ENCODE results near the gene DDR2.

Gene DDR2

DNA sequence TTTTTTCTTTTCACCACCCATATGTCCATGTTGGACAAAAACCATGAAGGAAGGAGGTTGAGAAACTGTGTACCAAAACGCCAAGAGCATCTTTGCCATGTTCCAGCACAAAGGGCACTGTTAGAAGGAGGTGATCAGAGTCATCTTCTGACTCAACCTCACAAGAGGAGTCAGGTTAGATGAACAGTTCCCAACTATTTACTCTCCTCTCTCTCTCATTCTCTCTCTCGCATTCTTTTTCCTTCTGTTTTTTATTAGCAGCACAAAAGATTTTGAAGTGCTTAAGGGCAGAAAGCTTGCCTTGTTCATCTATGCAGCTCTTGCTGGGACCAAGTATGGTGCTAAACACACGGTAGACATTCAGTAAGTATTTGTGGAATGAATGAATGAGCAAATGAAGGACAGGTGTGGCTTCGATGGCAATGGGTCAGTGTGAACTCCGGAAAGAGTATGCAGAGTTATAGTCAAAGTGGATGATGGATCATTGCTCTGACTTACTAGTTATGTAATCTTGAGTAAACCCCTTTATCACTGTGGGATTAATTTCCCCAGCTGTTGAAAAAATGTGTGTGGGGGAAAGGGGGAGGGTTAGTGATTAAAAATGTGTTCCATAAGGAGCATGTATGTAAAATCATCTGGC, 33.9 kb downstream of the DDR2 start:
- TF ChIP-seq, protein P1, sequence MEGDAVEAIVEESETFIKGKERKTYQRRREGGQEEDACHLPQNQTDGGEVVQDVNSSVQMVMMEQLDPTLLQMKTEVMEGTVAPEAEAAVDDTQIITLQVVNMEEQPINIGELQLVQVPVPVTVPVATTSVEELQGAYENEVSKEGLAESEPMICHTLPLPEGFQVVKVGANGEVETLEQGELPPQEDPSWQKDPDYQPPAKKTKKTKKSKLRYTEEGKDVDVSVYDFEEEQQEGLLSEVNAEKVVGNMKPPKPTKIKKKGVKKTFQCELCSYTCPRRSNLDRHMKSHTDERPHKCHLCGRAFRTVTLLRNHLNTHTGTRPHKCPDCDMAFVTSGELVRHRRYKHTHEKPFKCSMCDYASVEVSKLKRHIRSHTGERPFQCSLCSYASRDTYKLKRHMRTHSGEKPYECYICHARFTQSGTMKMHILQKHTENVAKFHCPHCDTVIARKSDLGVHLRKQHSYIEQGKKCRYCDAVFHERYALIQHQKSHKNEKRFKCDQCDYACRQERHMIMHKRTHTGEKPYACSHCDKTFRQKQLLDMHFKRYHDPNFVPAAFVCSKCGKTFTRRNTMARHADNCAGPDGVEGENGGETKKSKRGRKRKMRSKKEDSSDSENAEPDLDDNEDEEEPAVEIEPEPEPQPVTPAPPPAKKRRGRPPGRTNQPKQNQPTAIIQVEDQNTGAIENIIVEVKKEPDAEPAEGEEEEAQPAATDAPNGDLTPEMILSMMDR (IDR thresholded peaks at IDR 0.05): no peak

GRCh38 chr1:162667381-162668080, 35.3 kb downstream of the DDR2 start:
- TF ChIP-seq, protein P1 (IDR thresholded peaks at IDR 0.05): no peak

DNA sequence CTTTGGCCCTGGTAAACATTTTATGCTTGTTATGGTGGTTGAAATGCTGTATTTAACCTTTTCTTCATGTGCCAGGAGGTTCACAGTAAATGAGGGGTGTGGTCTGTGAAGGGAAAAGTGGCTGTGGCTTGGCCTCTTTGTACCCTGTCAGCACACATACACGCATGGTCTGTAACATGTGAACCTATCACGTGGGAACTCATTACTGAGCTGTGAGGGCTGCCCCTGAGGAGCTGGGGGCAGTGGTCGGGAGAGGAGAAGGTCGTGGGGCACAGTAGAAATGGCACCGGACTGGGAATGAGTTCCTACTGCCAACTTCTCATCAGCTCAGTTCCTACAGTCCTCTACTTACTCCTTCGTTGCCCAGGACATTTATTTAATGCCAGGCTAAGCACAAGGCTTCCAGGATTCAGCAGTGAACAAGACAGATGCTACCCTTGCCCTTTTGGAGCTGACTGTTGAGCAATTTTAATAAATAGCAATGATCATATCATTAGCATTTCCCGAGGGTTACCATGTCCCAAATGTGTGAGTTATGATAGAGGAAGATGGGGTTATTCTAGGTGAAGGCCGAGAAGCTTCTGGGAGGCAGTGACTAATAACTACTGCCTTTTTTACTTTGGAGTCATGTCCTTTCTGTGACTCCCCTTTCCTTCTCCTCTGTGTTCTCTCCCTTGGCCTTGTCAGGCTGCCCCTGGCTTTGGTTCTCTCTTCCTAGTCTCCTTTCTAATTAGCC, 38.8 kb downstream of the DDR2 start:
- TF ChIP-seq, protein P1 (IDR thresholded peaks at IDR 0.05): no peak

DNA sequence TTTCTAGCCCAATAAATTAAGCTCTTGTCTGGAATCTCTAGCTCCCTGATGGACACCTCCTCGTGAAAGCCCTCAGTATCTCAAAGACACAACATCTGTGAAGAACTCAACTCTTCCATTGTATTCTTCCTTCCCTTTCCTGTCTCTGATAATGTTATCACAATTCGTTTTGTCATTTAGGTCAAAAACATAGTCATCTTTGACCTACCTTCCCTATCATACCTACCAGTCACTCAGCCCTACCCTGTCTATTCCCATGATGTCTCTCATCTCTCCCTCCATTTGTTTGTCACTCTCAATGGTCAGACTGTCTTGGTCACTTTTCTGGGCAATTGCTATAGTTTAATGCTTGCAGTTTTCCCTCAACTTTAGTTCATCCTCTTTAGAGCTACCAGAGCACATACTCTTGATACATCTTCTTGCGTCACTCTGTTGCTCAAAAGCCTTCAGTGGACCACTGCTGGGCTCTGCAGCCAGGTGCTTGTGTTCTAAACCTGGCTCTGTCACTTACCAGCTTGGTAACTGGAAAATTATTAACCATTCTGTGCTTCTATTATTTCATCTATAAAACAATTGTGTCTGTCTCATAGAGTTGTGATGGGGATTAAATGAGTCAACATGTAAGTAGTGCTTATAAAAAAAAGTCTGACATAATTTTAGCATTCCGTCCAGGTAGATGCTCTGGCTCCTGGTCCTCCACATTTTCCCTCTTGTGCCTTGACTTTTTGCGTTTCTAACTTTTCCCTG, 39.6 kb downstream of the DDR2 start:
- TF ChIP-seq, protein P1 (IDR thresholded peaks at IDR 0.05): no peak

GRCh38 chr1:162672622-162673260, 40.5 kb downstream of the DDR2 start:
- TF ChIP-seq, protein P1 (IDR thresholded peaks at IDR 0.05): no peak

- TF ChIP-seq, protein P1 (IDR thresholded peaks at IDR 0.05): no peak
Measured at GRCh38 chr1:162674034-162674608, 41.9 kb downstream of the DDR2 start.

Data from LNCAP (cell line).